Renal cortex interstitium (tissue), 11 donors: ENCODE results near the gene GRIA4. TPM values are rescaled to one million over a fixed set of nuclear protein-coding genes. Genes with fewer than 3 reads are reported as not detected.

Experiments used
- DNase-seq, 11 donors: peaks; one replicate each; pipeline ENCODE4 v3.0.0-alpha.2; 2013; ENCODE audit warnings: low read depth in 9 of 11, low spot score in 4 of 11; ENCODE audit errors: extremely low read depth in 1 of 11
- polyA plus RNA-seq, 3 donors: library from polyadenylated mRNA; unstranded; fragments of 120-200 nt; gene quantifications; one replicate each; pipeline ENCODE4 v1.2.1, GENCODE V29; 2013; ENCODE audit not compliant: insufficient read length in 3 of 3

Gene GRIA4
- polyA plus RNA-seq, 3 donors = 0.38 to 1.0 (median 0.95) TPM

DNA sequence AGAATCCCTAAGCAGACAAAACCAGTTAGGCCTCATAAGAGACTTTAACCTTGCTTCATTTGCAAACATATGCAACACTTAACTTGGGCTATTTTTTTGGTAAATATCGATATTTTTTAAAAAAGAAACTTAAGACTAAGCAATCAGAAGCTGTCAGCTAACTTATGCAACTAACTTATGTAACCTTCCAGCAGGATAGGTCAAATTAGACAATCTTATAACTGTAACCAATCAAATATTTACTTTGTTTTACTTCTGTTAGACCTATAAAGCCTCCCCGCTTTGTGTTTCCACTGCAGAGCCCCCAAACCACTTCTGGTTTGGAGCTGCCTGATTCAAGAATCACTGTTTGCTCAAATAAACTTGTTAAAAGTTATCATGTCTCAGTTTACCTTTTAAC, 404.2 kb downstream of the GRIA4 start:
- DNase-seq = no peak

DNA sequence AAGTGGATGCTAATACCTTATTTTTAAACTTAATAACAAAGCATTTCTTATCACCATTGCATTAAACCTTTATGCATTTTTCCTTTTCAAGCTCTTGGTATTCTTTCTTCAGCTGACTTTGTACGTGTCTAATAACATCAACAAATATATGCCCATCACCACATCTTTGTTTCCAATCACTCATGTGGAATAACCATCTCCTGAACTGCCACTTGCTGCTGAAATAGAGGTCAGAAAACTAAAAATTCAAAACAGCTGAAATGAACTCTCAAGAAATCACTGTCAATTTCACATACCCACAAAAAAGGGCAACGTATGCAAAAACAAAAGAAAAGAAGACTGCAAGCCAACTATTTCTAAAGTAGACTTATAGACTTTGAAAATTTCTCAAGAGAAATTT, 404.7 kb downstream of the GRIA4 start:
- DNase-seq = no peak

GRCh38 chr11:106015066-106015465, 405.2 kb downstream of the GRIA4 start:
- DNase-seq = no peak

- DNase-seq = no peak
These were observed 407.2 kb downstream of the GRIA4 start for GRCh38 chr11:106017093-106017492.

- DNase-seq = peak in 1 of 11 donors; percentile 5
These were observed 411.5 kb downstream of the GRIA4 start for GRCh38 chr11:106021181-106021966.

DNA sequence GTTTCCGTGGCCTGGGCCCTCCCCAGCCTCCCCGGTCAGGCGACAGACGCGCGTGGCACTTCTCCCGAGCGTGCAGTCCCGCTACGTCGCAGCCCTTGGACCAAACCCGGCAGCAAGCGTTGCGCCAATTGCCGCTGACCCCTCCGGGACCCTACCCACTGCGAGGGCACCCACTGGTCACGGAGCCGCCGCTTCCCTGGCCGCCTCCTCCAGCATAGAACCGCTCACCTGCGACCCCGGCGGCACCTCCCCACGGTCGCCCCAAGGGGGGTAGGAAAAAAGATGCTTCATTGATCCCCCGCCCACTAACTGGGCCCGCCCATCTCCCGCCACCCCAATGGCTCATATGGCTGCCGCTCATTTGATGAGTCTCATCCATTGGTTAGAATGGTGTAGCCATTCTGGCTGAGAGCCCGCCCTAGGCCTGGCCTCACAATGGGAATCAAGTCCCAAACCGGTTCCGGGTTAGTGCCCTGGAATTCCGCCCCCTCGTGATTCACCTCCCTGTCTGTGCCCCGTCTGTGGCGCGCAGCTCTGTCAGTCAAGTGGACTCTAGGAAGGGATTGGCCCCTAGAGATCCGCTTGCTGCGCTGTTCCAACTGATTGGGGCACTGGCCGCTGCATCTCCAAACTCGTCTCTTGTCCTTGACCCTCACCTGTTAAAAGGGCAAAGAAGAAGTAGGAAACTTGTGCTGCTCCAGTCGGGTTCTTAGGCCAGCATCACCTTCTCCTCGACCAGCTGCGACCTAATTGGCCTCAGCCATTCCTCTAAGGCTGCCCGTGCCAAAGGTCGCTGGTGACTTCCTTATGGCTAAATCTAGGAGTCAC, 412.3 kb downstream of the GRIA4 start, which contains the start of gene MSANTD4:
MSANTD4 (minus strand) TSS at position 274 of the 828 bp plus-strand sequence. CDS start 11,323 bp downstream, outside the sequence.
- DNase-seq = peak; percentile 94 to 99 (median 97)

GRCh38 chr11:106022795-106023275, 413.0 kb downstream of the GRIA4 start:
- DNase-seq = no peak

GRCh38 chr11:106030609-106031008, 420.7 kb downstream of the GRIA4 start:
- DNase-seq = no peak

- no peak for DNase-seq
These were observed 421.4 kb downstream of the GRIA4 start for GRCh38 chr11:106031202-106031810.
